Measurements from ENCODE around the gene FTSJ3.

FTSJ3 gene

GRCh38 chr17:63783522-63783921 lies 43.9 kb downstream of the FTSJ3 start:
- H3K27ac ChIP-seq (ENCODE audit: low read depth, low read length, severe bottlenecking), result no peak overlapping the region
- H3K36me3 ChIP-seq (ENCODE audit: control insufficient read depth, insufficient read depth, low read length), result peaks cover 72% of the 10 kb centered on the region
- no peaks in the 10 kb centered on the region for H3K9me3 ChIP-seq (ENCODE audit: control insufficient read depth, low read length)
- H3K4me1 ChIP-seq (ENCODE audit: control insufficient read depth, insufficient read depth, low read length, poor library complexity, severe bottlenecking), result no peaks in the 10 kb centered on the region
- WGBS, 2 experiments (ENCODE audit: insufficient coverage in 2 of 2), result 95% methylated on average over 3 of the region's 6 CpGs; no CpG with 5 or more reads in 1 of the 2 experiments
- H3K4me3 ChIP-seq (ENCODE audit: extremely low read depth, insufficient read depth, low read length, poor library complexity, severe bottlenecking), result no peak overlapping the region

DNA sequence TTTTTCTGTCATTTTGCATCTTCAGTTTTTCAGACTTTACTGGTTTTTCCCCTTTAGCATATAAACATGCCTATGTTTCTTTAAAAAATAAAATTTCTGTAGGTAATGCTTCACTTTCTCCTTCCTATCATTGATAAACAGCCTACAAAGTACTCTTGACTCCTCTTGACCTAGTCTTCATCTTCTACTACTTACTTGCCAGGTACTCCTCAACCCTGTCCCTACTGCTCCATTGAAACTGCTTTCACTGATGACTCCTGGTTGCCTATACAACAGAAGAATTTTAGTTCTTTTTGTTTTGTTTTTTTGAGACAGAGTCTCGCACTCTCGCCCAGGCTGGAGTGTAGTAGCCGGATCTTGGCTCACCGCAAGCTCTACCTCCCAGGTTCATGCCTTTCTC lies 46.5 kb downstream of the FTSJ3 start:
- no peaks in the 10 kb centered on the region for H3K4me1 ChIP-seq (ENCODE audit: control insufficient read depth, insufficient read depth, low read length, poor library complexity, severe bottlenecking)
- WGBS, 2 experiments (ENCODE audit: insufficient coverage in 2 of 2), result 86 to 100% methylated on average over 4 of the region's 4 CpGs
- no peaks in the 10 kb centered on the region for H3K9me3 ChIP-seq (ENCODE audit: control insufficient read depth, low read length)
- H3K4me3 ChIP-seq (ENCODE audit: extremely low read depth, insufficient read depth, low read length, poor library complexity, severe bottlenecking), result no peak overlapping the region
- no peak overlapping the region for H3K27ac ChIP-seq (ENCODE audit: low read depth, low read length, severe bottlenecking)
- peaks cover 77% of the 10 kb centered on the region for H3K36me3 ChIP-seq (ENCODE audit: control insufficient read depth, insufficient read depth, low read length)

GRCh38 chr17:63780507-63780906 lies 47.0 kb downstream of the FTSJ3 start:
- peaks cover 77% of the 10 kb centered on the region for H3K36me3 ChIP-seq (ENCODE audit: control insufficient read depth, insufficient read depth, low read length)
- no peaks in the 10 kb centered on the region for H3K9me3 ChIP-seq (ENCODE audit: control insufficient read depth, low read length)
- 63% methylated on average over 1 of the region's 1 CpG; no CpG with 5 or more reads in 1 of the 2 experiments for WGBS, 2 experiments (ENCODE audit: insufficient coverage in 2 of 2)
- no peak overlapping the region for H3K27ac ChIP-seq (ENCODE audit: low read depth, low read length, severe bottlenecking)
- H3K4me1 ChIP-seq (ENCODE audit: control insufficient read depth, insufficient read depth, low read length, poor library complexity, severe bottlenecking), result no peaks in the 10 kb centered on the region
- H3K4me3 ChIP-seq (ENCODE audit: extremely low read depth, insufficient read depth, low read length, poor library complexity, severe bottlenecking), result no peak overlapping the region

GRCh38 chr17:63775420-63775819 lies 52.0 kb downstream of the FTSJ3 start:
- H3K9me3 ChIP-seq (ENCODE audit: control insufficient read depth, low read length), result no peaks in the 10 kb centered on the region
- H3K27ac ChIP-seq (ENCODE audit: low read depth, low read length, severe bottlenecking), result peak overlapping the region; percentile 43
- peaks cover 49% of the 10 kb centered on the region for H3K36me3 ChIP-seq (ENCODE audit: control insufficient read depth, insufficient read depth, low read length)
- peak overlapping the region; percentile 100 for H3K4me3 ChIP-seq (ENCODE audit: extremely low read depth, insufficient read depth, low read length, poor library complexity, severe bottlenecking)
- WGBS, 2 experiments (ENCODE audit: insufficient coverage in 2 of 2), result 5% methylated on average over 6 to 7 of the region's 8 CpGs
- no peaks in the 10 kb centered on the region for H3K4me1 ChIP-seq (ENCODE audit: control insufficient read depth, insufficient read depth, low read length, poor library complexity, severe bottlenecking)

DNA sequence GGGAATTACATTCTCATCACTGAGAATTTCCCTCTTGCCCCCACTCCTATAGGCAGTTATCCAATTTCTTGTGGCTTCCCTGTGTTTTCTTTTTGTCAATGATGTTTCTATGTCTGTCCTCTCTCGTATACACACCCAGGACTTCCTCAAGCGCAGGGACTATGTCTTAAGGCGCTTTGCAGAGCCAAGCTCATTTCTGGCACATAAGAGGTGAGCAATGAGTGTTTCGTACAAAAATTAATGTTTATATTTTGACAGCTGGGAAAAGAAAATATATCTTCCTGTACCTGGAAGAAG lies 52.5 kb downstream of the FTSJ3 start:
- WGBS, 2 experiments (ENCODE audit: insufficient coverage in 2 of 2), result 0 to 10% methylated on average over 1 to 2 of the region's 4 CpGs

GRCh38 chr17:63774141-63774968 lies 53.1 kb downstream of the FTSJ3 start, which contains the start of gene DDX42:
TSS of gene DDX42 (plus strand) at chr17:63774170. CDS start at chr17:63787050, 12,880 bp downstream.
- Histone ChIP-seq H3K27ac (ENCODE audit: low read depth, low read length, severe bottlenecking) (peak within 1 kb of the TSS; percentile 100), H3K4me1 (ENCODE audit: control insufficient read depth, insufficient read depth, low read length, poor library complexity, severe bottlenecking) (no peaks in the 10 kb centered on the region), H3K9me3 (ENCODE audit: control insufficient read depth, low read length) (no peaks in the 10 kb centered on the region), H3K36me3 (ENCODE audit: control insufficient read depth, insufficient read depth, low read length) (peaks cover 52% of the 10 kb centered on the region), H3K4me3 (ENCODE audit: extremely low read depth, insufficient read depth, low read length, poor library complexity, severe bottlenecking) (peak within 1 kb of the TSS; percentile 100)
- 0% methylated on average over 34 to 35 of the region's 67 CpGs for WGBS, 2 experiments (ENCODE audit: insufficient coverage in 2 of 2)

More for the DNA sequence above, 52.5 kb downstream of the FTSJ3 start:
- peak overlapping the region; percentile 43 for H3K27ac ChIP-seq (ENCODE audit: low read depth, low read length, severe bottlenecking)
- no peaks in the 10 kb centered on the region for H3K4me1 ChIP-seq (ENCODE audit: control insufficient read depth, insufficient read depth, low read length, poor library complexity, severe bottlenecking)
- H3K9me3 ChIP-seq (ENCODE audit: control insufficient read depth, low read length), result no peaks in the 10 kb centered on the region
- H3K4me3 ChIP-seq (ENCODE audit: extremely low read depth, insufficient read depth, low read length, poor library complexity, severe bottlenecking), result peak overlapping the region; percentile 100
- peaks cover 52% of the 10 kb centered on the region for H3K36me3 ChIP-seq (ENCODE audit: control insufficient read depth, insufficient read depth, low read length)

GRCh38 chr17:63773272-63774140 lies 54.0 kb downstream of the FTSJ3 start, which contains the start of gene CCDC47:
TSS of gene CCDC47 (minus strand) at chr17:63773597. CDS start at chr17:63766175, 7,422 bp downstream.
- Histone ChIP-seq H3K9me3 (ENCODE audit: control insufficient read depth, low read length) (no peaks in the 10 kb centered on the region), H3K4me1 (ENCODE audit: control insufficient read depth, insufficient read depth, low read length, poor library complexity, severe bottlenecking) (no peaks in the 10 kb centered on the region), H3K36me3 (ENCODE audit: control insufficient read depth, insufficient read depth, low read length) (peaks cover 46% of the 10 kb centered on the region), H3K4me3 (ENCODE audit: extremely low read depth, insufficient read depth, low read length, poor library complexity, severe bottlenecking) (peak within 1 kb of the TSS; percentile 100), H3K27ac (ENCODE audit: low read depth, low read length, severe bottlenecking) (peak within 1 kb of the TSS; percentile 100)
- WGBS, 2 experiments (ENCODE audit: insufficient coverage in 2 of 2), result 0% methylated on average over 41 to 57 of the region's 74 CpGs

DNA sequence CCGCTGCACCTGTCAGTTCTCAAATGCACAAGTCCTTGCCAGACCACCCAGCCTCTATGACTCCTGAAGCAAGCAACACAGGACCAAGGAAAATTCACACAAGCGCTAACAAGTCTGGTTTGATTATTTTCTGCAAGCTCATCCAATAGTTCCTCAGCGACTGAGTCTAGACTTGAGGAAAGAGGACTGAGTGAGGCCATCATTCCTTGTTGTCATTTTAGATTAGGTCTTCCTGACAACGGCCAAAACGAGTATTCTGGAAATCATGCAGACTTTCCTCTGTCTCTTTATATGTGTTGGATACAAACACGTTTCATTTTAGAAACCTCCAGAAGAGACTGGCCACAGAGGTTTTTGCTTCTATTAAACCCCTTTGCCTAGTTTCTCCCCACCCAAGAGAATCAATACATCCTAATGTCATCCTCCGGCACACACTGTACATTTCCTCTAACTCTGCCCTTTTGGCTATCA lies 54.6 kb downstream of the FTSJ3 start:
- Histone ChIP-seq H3K27ac (ENCODE audit: low read depth, low read length, severe bottlenecking) (peak overlapping the region; percentile 100), H3K36me3 (ENCODE audit: control insufficient read depth, insufficient read depth, low read length) (peaks cover 46% of the 10 kb centered on the region), H3K4me3 (ENCODE audit: extremely low read depth, insufficient read depth, low read length, poor library complexity, severe bottlenecking) (peak overlapping the region; percentile 100), H3K9me3 (ENCODE audit: control insufficient read depth, low read length) (no peaks in the 10 kb centered on the region), H3K4me1 (ENCODE audit: control insufficient read depth, insufficient read depth, low read length, poor library complexity, severe bottlenecking) (no peaks in the 10 kb centered on the region)
- WGBS, 2 experiments (ENCODE audit: insufficient coverage in 2 of 2), result 13 to 21% methylated on average over 4 to 6 of the region's 7 CpGs

All from mesodermal cell (in vitro differentiated cells).